PC-9 (cell line): Measurements from ENCODE around the gene HIBCH. TPM values are rescaled to one million over a fixed set of nuclear protein-coding genes. Genes with fewer than 3 reads are reported as not detected.
"Not testable (repeated sequence)": the region's sequence is repeated elsewhere in the genome, so short reads cannot be mapped to it uniquely, and the experiment has no call there.

Experiments used
- BruUV-seq: library from RNA; stranded (reverse); fragments of 400-500 nt; replicated peaks from 2 replicates; lab custom pipeline; 2021; lab: Mats Ljungman, UMichigan
- CTCF ChIA-PET: fragments of 300-600 bp; sonication (Branson Sonifier 250); formaldehyde crosslinking; loops from one replicate; lab custom pipeline; 2022; ENCODE audit warnings: antibody characterized with exemption; lab: Charles Lee
- POLR2A ChIA-PET: fragments of 300-600 bp; sonication (Branson Sonifier 250); formaldehyde crosslinking; loops from one replicate; lab custom pipeline; 2022; ENCODE audit warnings: antibody characterized with exemption; ENCODE audit not compliant: unreplicated experiment; lab: Charles Lee
- DNase-seq, 2 experiments: peaks; one replicate each; pipeline versions ENCODE4 v3.0.0 to v3.0.0-alpha.2; 2015 to 2022; ENCODE audit warnings: mixed read lengths in 1 of 2
- H2AFZ ChIP-seq: fragments of 200-600 bp; sonication (generic); 2 replicates; pipeline ENCODE4 v1.8.1; 2017; ENCODE audit warnings: antibody characterized with exemption
- H3F3A ChIP-seq: fragments of 200-600 bp; sonication (generic); 2 replicates; pipeline ENCODE4 v1.8.1; 2017; ENCODE audit warnings: antibody characterized with exemption, mild to moderate bottlenecking, low read depth; ENCODE audit not compliant: insufficient read depth
- H3K27ac ChIP-seq: fragments of 200-600 bp; sonication (generic); 2 replicates; pipeline ENCODE4 v1.6.1; 2016; ENCODE audit warnings: mixed run types
- H3K27me3 ChIP-seq: fragments of 200-600 bp; sonication (generic); 2 replicates; pipeline ENCODE4 v1.6.1; 2016; ENCODE audit warnings: low read depth, mixed run types; ENCODE audit not compliant: insufficient read depth
- H3K36me3 ChIP-seq: fragments of 200-600 bp; sonication (generic); 2 replicates; pipeline ENCODE4 v1.6.1; 2016; ENCODE audit warnings: low read depth, mixed run types
- H3K4me1 ChIP-seq: fragments of 200-600 bp; sonication (generic); replicated peaks from 2 replicates; pipeline ENCODE4 v1.6.1; 2016; ENCODE audit warnings: mixed run types; ENCODE audit not compliant: insufficient read depth
- H3K4me2 ChIP-seq: fragments of 200-600 bp; sonication (generic); 2 replicates; pipeline ENCODE4 v1.6.1; 2017; ENCODE audit warnings: mixed run types
- H3K4me3 ChIP-seq: fragments of 200-600 bp; sonication (generic); 2 replicates; pipeline ENCODE4 v1.6.1; 2016; ENCODE audit warnings: mixed run types
- H3K79me2 ChIP-seq: fragments of 200-600 bp; sonication (generic); 2 replicates; pipeline ENCODE4 v1.6.1; 2017; ENCODE audit warnings: low read depth, mixed run types
- H3K9me2 ChIP-seq: fragments of 200-600 bp; sonication (generic); 2 replicates; pipeline ENCODE4 v1.8.1; 2017; ENCODE audit warnings: mild to moderate bottlenecking; ENCODE audit not compliant: insufficient read depth
- H3K9me3 ChIP-seq: fragments of 200-600 bp; sonication (generic); 2 replicates; pipeline ENCODE4 v1.8.1; 2016; ENCODE audit warnings: low read depth; ENCODE audit not compliant: insufficient read depth
- H4K20me1 ChIP-seq: fragments of 200-600 bp; sonication (generic); 2 replicates; pipeline ENCODE4 v1.8.1; 2017; ENCODE audit not compliant: insufficient read depth
- CTCF ChIP-seq: fragments of 200-600 bp; sonication (generic); conservative IDR thresholded peaks from 2 replicates; pipeline ENCODE4 v1.6.1; 2017; ENCODE audit warnings: mixed run types, antibody characterized with exemption, mild to moderate bottlenecking, moderate library complexity
- EZH2 ChIP-seq: fragments of 200-600 bp; sonication (generic); IDR thresholded peaks from 2 replicates; pipeline ENCODE4 v1.8.0; 2017; ENCODE audit warnings: antibody characterized with exemption, low read depth
- intact Hi-C: fragments of 100-400 bp; cut with micrococcal nuclease; formaldehyde crosslinking; loops from one replicate; pipeline ENCODE4 v1.10.0; 2022; ENCODE audit not compliant: unreplicated experiment
- total RNA-seq: library from RNA; stranded (reverse); gene quantifications from 2 replicates; pipeline ENCODE4 v1.2.3, GENCODE V29; 2021

The HIBCH gene
- total RNA-seq, 1 experiment from 2014 or later = 14.7 TPM

- no peaks in the 10 kb centered on the region for H3K36me3 ChIP-seq
- H4K20me1 ChIP-seq = no peaks in the 10 kb centered on the region
- H2AFZ ChIP-seq = no peak overlapping the region
- no peaks in the 10 kb centered on the region for H3K27me3 ChIP-seq
- CTCF ChIA-PET = no interaction called here
- intact Hi-C loops = no loop called here
- TF ChIP-seq CTCF (no peak), EZH2 (no peak)
- H3K79me2 ChIP-seq = no peaks in the 10 kb centered on the region
- H3F3A ChIP-seq = no peaks in the 10 kb centered on the region
- H3K27ac ChIP-seq = no peak overlapping the region
- no peak overlapping the region for H3K4me3 ChIP-seq
- H3K4me1 ChIP-seq = no peaks in the 10 kb centered on the region
- DNase-seq = no peak
- no peak overlapping the region for H3K4me2 ChIP-seq
- H3K9me3 ChIP-seq = no peaks in the 10 kb centered on the region
- H3K9me2 ChIP-seq = no peaks in the 10 kb centered on the region
- BruUV-seq = no TSS peak
- POLR2A ChIA-PET = no interaction called here
Measured at GRCh38 chr2:190272457-190272842, 47.2 kb downstream of the HIBCH start.

GRCh38 chr2:190271783-190272456, 47.7 kb downstream of the HIBCH start:
- ChIA-PET POLR2A (no interaction called here), CTCF (interaction anchor here (0.6 kb wide), 1 partner anchor 508 kb away, joined by 10 read pairs; no protein-coding TSS in a partner anchor)
- Histone ChIP-seq H3K27me3 (no peaks in the 10 kb centered on the region), H3K36me3 (no peaks in the 10 kb centered on the region), H3K9me2 (no peaks in the 10 kb centered on the region), H3K4me3 (no peak overlapping the region), H3K9me3 (no peaks in the 10 kb centered on the region), H2AFZ (no peak overlapping the region), H4K20me1 (no peaks in the 10 kb centered on the region), H3K4me2 (no peak overlapping the region), H3K79me2 (no peaks in the 10 kb centered on the region), H3K27ac (no peak overlapping the region), H3K4me1 (no peaks in the 10 kb centered on the region), H3F3A (no peaks in the 10 kb centered on the region)
- TF ChIP-seq CTCF (no peak), EZH2 (no peak)
- intact Hi-C loops = no loop called here
- BruUV-seq = no TSS peak
- DNase-seq = no peak

- no peaks in the 10 kb centered on the region for H3K36me3 ChIP-seq
- POLR2A ChIA-PET = no interaction called here
- no peaks in the 10 kb centered on the region for H3K27me3 ChIP-seq
- H3K4me1 ChIP-seq = no peaks in the 10 kb centered on the region
- DNase-seq = no peak
- H3F3A ChIP-seq = no peaks in the 10 kb centered on the region
- no peaks in the 10 kb centered on the region for H3K79me2 ChIP-seq
- no peak overlapping the region for H2AFZ ChIP-seq
- H3K4me3 ChIP-seq = no peak overlapping the region
- no peaks in the 10 kb centered on the region for H3K9me2 ChIP-seq
- BruUV-seq = no TSS peak
- H3K27ac ChIP-seq = no peak overlapping the region
- no peaks in the 10 kb centered on the region for H3K9me3 ChIP-seq
- H4K20me1 ChIP-seq = no peaks in the 10 kb centered on the region
- CTCF ChIA-PET = no interaction called here
- TF ChIP-seq EZH2 = no peak
- no peak for TF ChIP-seq CTCF
- H3K4me2 ChIP-seq = no peak overlapping the region
- intact Hi-C loops = no loop called here
Measured at GRCh38 chr2:190270298-190270697, 49.3 kb downstream of the HIBCH start.

- POLR2A ChIA-PET, BruUV-seq, H3K4me2 ChIP-seq, H3K9me3 ChIP-seq, H3K27ac ChIP-seq, H3K4me1 ChIP-seq, H3K4me3 ChIP-seq, DNase-seq, H3K36me3 ChIP-seq, CTCF ChIA-PET, intact Hi-C loops, H2AFZ ChIP-seq, H3F3A ChIP-seq, H4K20me1 ChIP-seq, H3K79me2 ChIP-seq, H3K27me3 ChIP-seq, H3K9me2 ChIP-seq: not testable (repeated sequence)
Measured at GRCh38 chr2:190269699-190270098, 49.9 kb downstream of the HIBCH start.
